MCF 10A (cell line): ENCODE data around the gene MAD2L1BP. TPM values are rescaled to one million over a fixed set of nuclear protein-coding genes. Genes with fewer than 3 reads are reported as not detected.
"Not testable (repeated sequence)": the region's sequence is repeated elsewhere in the genome, so short reads cannot be mapped to it uniquely, and the experiment has no call there.

Experiments
- BruUV-seq: library from RNA; stranded (reverse); fragments of 400-500 nt; replicated peaks from 2 replicates; lab custom pipeline; 2021; lab: Mats Ljungman, UMichigan
- CTCF ChIA-PET: fragments of 300-600 bp; sonication (Branson Sonifier 250); formaldehyde crosslinking; extraction: SDS; loops from one replicate; lab custom pipeline; 2021; ENCODE audit warnings: antibody characterized with exemption, inconsistent platforms; lab: Yijun Ruan, JAX
- POLR2A ChIA-PET: fragments of 300-600, 350-650 bp; sonication (Branson Sonifier 250); formaldehyde crosslinking; extraction: SDS; loops from one replicate; lab custom pipeline; 2020; ENCODE audit warnings: antibody characterized with exemption, inconsistent platforms; lab: Yijun Ruan, JAX
- DNase-seq: peaks from one replicate; pipeline ENCODE4 v3.0.0-alpha.2; 2018; ENCODE audit not compliant: unreplicated experiment
- H3K27ac Mint-ChIP-seq: one replicate; pipeline ENCODE4 v1.8.0; 2022; ENCODE audit warnings: mild to moderate bottlenecking, low read depth, mixed read lengths; ENCODE audit not compliant: unreplicated experiment
- H3K27me3 Mint-ChIP-seq: one replicate; pipeline ENCODE4 v1.8.0; 2022; ENCODE audit warnings: mixed read lengths; ENCODE audit not compliant: insufficient read depth, unreplicated experiment
- H3K36me3 Mint-ChIP-seq: one replicate; pipeline ENCODE4 v1.8.0; 2022; ENCODE audit warnings: mild to moderate bottlenecking, moderate library complexity, mixed read lengths; ENCODE audit not compliant: insufficient read depth, unreplicated experiment
- H3K4me1 Mint-ChIP-seq: one replicate; pipeline ENCODE4 v1.8.0; 2022; ENCODE audit warnings: mixed read lengths; ENCODE audit not compliant: insufficient read depth, unreplicated experiment
- H3K4me3 Mint-ChIP-seq: one replicate; pipeline ENCODE4 v1.8.0; 2022; ENCODE audit warnings: mild to moderate bottlenecking, moderate library complexity, mixed read lengths; ENCODE audit not compliant: unreplicated experiment
- H3K9me3 Mint-ChIP-seq: one replicate; pipeline ENCODE4 v1.8.0; 2022; ENCODE audit warnings: mixed read lengths; ENCODE audit not compliant: unreplicated experiment
- CTCF ChIP-seq: fragments of 200-600 bp; IDR thresholded peaks from one replicate; pipeline ENCODE4 v1.8.0; 2022; ENCODE audit warnings: antibody characterized with exemption, mild to moderate bottlenecking; ENCODE audit not compliant: unreplicated experiment
- intact Hi-C: fragments of 100-400 bp; cut with micrococcal nuclease; formaldehyde crosslinking; loops from 2 replicates; pipeline ENCODE4 v1.14.1; 2022
- total RNA-seq: library from RNA; stranded (reverse); gene quantifications from 2 replicates; pipeline ENCODE4 v1.2.3, GENCODE V29; 2022

The MAD2L1BP gene
- total RNA-seq, 1 experiment from 2014 or later = 21.6 TPM

GRCh38 chr6:43644940-43645612 is 9.4 kb downstream of the MAD2L1BP start, which contains the start of gene RSPH9:
TSS of gene RSPH9 (plus strand) at chr6:43645036. CDS start at chr6:43645099, 63 bp downstream.
- no peak for DNase-seq
- H3K36me3 Mint-ChIP-seq = peaks cover 17% of the 10 kb centered on the region
- H3K9me3 Mint-ChIP-seq = no peaks in the 10 kb centered on the region
- no peak within 1 kb of the TSS for H3K27ac Mint-ChIP-seq
- no peak within 1 kb of the TSS for H3K4me3 Mint-ChIP-seq
- POLR2A ChIA-PET = no interaction called here
- CTCF ChIA-PET = interaction anchor here (0.5 to 1.8 kb wide), 3 partner anchors 25 to 601 kb away, joined by 3 to 5 read pairs (median 3); no protein-coding TSS in a partner anchor
- no peaks in the 10 kb centered on the region for H3K4me1 Mint-ChIP-seq
- intact Hi-C loops = no loop called here
- BruUV-seq = no TSS peak
- no peak for TF ChIP-seq CTCF
- H3K27me3 Mint-ChIP-seq = no peaks in the 10 kb centered on the region

GRCh38 chr6:43645613-43645964 is 9.9 kb downstream of the MAD2L1BP start:
- intact Hi-C loops = no loop called here
- ChIA-PET CTCF (interaction anchor here (0.5 to 0.9 kb wide), 2 partner anchors 25 to 601 kb away, joined by 3 read pairs; no protein-coding TSS in a partner anchor), POLR2A (interaction anchor here (0.7 kb wide), 1 partner anchor 465 kb away, joined by 3 read pairs; no protein-coding TSS in a partner anchor)
- BruUV-seq = no TSS peak
- H3K27ac Mint-ChIP-seq = no peak overlapping the region
- no peaks in the 10 kb centered on the region for H3K27me3 Mint-ChIP-seq
- DNase-seq = no peak
- peaks cover 12% of the 10 kb centered on the region for H3K36me3 Mint-ChIP-seq
- H3K4me1 Mint-ChIP-seq = no peaks in the 10 kb centered on the region
- H3K9me3 Mint-ChIP-seq = no peaks in the 10 kb centered on the region
- H3K4me3 Mint-ChIP-seq = no peak overlapping the region
- TF ChIP-seq CTCF = no peak

- no peak overlapping the region for H3K4me3 Mint-ChIP-seq
- DNase-seq = no peak
- no peak overlapping the region for H3K27ac Mint-ChIP-seq
- no peaks in the 10 kb centered on the region for H3K36me3 Mint-ChIP-seq
- ChIA-PET POLR2A (interaction anchor here (1.1 to 2.0 kb wide), 4 partner anchors 9 to 19 kb away, joined by 4 to 8 read pairs (median 6); partner anchors contain the start of genes GTPBP2 and MAD2L1BP), CTCF (interaction anchor here (0.6 to 1.8 kb wide), 4 partner anchors 10 to 676 kb away, joined by 3 to 6 read pairs (median 4); no protein-coding TSS in a partner anchor)
- H3K27me3 Mint-ChIP-seq = no peaks in the 10 kb centered on the region
- BruUV-seq = no TSS peak
- intact Hi-C loops = no loop called here
- no peaks in the 10 kb centered on the region for H3K9me3 Mint-ChIP-seq
- H3K4me1 Mint-ChIP-seq = no peaks in the 10 kb centered on the region
- TF ChIP-seq CTCF = no peak
Measured at GRCh38 chr6:43647613-43648012, 12.0 kb downstream of the MAD2L1BP start.

GRCh38 chr6:43648248-43648647 is 12.6 kb downstream of the MAD2L1BP start:
- no peak for TF ChIP-seq CTCF
- H3K4me1 Mint-ChIP-seq = no peaks in the 10 kb centered on the region
- no peaks in the 10 kb centered on the region for H3K27me3 Mint-ChIP-seq
- ChIA-PET CTCF (interaction anchor here (0.6 to 0.9 kb wide), 3 partner anchors 11 to 675 kb away, joined by 3 to 4 read pairs (median 4); no protein-coding TSS in a partner anchor), POLR2A (interaction anchor here (1.5 to 2.0 kb wide), 2 partner anchors 13 to 19 kb away, joined by 7 to 8 read pairs; partner anchors contain the start of genes GTPBP2 and MAD2L1BP)
- no peak overlapping the region for H3K4me3 Mint-ChIP-seq
- no peaks in the 10 kb centered on the region for H3K9me3 Mint-ChIP-seq
- no TSS peak for BruUV-seq
- no peak overlapping the region for H3K27ac Mint-ChIP-seq
- H3K36me3 Mint-ChIP-seq = no peaks in the 10 kb centered on the region
- intact Hi-C loops = no loop called here
- DNase-seq = no peak

- H3K4me3 Mint-ChIP-seq, BruUV-seq, H3K27me3 Mint-ChIP-seq, intact Hi-C loops, H3K36me3 Mint-ChIP-seq, DNase-seq, H3K9me3 Mint-ChIP-seq, H3K27ac Mint-ChIP-seq, H3K4me1 Mint-ChIP-seq: not testable (repeated sequence)
- CTCF ChIA-PET = interaction anchor here (1.3 to 1.4 kb wide), 2 partner anchors 13 to 422 kb away, joined by 5 to 7 read pairs; no protein-coding TSS in a partner anchor
- POLR2A ChIA-PET = interaction anchor here (1.1 kb wide), 1 partner anchor 16 kb away, joined by 3 read pairs; no protein-coding TSS in a partner anchor
Measured at GRCh38 chr6:43652822-43653221, 17.2 kb downstream of the MAD2L1BP start.
